Muscle of back (tissue), 11 donors: ENCODE results near the gene CCL27. TPM values are rescaled to one million over a fixed set of nuclear protein-coding genes. Genes with fewer than 3 reads are reported as not detected.

Source experiments
- DNase-seq, 3 donors: peaks; one replicate each; pipeline versions ENCODE4 v3.0.0 to v3.0.0-alpha.2; 2013
- polyA plus RNA-seq, 10 donors: library from polyadenylated mRNA; unstranded; fragments of 120-200 nt; gene quantifications; one replicate each; pipeline ENCODE4 v1.2.1, GENCODE V29; 2013; ENCODE audit not compliant: insufficient read length in 10 of 10

CCL27 gene
- polyA plus RNA-seq, 10 donors, result 0.47 to 0.95 (median 0.78) TPM; not detected in 1

DNA sequence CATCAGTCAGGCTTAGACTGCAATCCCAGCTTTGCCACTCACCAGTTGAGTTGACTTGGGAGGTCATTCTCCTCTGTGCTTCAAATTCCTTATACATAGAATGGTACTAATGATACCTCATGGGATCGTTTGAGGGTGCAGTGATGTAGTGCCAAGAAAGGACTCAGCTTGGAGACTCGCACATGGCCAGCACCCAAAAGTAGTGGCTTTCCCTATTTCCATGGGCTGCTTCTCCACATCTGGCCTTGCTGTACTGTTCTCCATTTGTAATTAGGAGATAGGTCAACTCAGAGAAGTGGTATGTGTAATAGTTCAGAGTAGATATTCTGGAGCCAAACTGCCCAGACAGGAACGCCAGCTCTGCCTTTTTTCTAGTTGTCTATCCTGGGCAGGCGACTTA, 23.1 kb upstream of the CCL27 start:
- no peak for DNase-seq

- no peak for DNase-seq
Measured at GRCh38 chr9:34684816-34685215, 22.4 kb upstream of the CCL27 start.

GRCh38 chr9:34684145-34684544, 21.7 kb upstream of the CCL27 start:
- no peak for DNase-seq

DNA sequence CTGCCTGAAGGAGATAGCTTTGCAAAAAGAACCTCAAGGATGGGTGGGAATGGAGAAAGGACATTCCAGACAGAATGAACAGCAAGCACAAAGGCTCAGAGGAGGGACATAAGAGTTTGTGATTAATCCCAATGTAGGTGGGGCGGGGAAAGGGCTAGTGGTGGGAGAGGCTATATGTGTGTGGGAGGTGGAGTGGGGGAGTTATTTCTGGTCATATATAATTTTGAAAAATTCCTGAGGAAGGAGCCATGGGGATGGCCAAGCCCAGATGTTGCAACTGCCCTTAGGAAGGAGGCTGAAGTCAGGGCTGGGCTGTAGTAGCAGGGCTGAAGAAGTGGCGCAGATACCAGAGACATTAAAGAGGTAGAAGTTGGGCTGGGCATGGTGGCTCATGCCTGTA, 13.4 kb upstream of the CCL27 start:
- no peak for DNase-seq

DNA sequence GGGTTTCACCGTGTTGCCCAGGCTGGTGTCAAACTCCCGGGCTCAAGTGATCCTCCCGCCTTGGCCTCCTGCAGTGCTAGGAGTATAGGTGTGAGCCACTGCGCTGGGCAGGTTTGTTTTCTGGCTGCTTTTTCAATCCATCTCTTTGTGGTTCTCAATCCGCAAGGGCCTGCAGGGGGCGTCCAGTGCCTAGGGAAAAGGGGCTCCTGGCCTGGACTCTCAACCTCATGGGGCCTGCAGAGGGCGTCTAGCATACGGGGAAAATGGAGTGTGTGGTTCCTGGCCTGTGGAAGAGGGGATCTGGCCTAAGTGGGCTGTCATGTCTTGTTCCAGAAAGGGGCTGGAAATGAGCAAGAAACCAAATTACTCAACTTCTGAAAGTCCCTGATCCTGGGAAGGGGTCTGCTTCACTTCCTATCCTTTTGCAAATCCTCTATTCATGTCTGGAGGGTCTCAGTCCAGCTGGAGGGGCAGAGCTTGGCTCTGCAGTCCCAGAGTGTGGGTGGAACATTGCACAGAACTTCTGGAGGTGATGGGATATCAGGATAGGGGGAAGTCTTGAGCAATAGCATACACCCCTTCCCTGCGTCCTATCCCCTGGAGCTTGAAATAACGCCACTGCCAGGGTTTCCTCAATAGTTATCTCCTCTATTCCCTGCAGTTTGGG, 12.7 kb upstream of the CCL27 start:
- peak in 2 of 3 donors; percentile 43 to 63 for DNase-seq

DNA sequence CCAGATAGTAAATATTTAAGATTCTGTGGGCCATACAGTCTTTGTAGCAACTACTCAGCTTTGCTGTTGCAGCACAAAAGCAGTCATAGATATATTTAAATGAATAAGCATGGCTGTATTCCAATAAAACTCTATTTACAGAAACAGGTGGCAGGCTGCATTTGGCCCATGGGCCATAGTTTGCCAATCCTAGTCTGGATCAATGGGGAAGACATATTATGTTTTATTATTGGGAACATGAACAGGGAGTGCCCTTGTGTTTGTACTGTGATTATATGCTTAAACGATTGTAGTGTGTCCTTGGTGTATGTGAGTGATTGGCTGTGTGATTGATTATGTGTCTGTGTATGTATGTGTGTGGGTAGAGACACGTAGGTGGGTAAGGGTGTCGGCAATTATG, 12.0 kb upstream of the CCL27 start:
- no peak for DNase-seq

GRCh38 chr9:34671307-34671706, 8.8 kb upstream of the CCL27 start:
- no peak for DNase-seq

DNA sequence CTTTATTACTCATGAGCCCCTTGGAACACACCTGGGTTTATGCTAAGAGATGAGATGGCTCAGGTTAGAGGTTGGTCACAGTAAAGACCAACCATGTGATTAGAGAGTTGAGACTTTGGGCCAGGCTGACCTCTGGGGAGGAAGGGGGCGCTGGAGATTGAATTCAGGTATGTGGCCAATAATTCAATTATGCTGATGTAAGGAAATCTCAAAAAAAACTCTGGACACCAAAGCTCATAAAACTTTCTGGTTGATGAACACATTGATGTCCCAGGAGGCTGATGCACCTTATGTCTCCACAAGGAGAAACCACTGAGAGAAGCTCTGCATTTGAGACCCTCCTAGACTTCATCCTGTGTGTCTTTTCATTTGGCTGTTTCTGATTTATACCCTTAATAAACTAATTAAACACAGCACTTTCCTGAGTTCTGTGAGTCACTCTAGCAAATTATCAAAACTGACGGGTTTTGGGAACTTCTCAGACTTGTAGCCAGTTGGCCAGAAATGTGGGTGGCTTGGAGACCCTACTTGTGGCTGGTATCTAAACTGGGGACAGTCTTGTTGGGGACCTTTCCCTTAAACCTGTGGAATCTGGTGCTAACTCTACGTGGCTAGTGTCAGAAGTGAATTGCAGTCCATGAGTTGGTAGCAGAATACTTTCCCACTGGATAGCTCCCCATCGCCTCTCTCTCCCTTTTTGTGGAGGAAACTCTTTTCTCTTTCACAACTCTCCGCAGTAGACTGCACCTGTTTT, 7.5 kb upstream of the CCL27 start:
- DNase-seq, result no peak

DNA sequence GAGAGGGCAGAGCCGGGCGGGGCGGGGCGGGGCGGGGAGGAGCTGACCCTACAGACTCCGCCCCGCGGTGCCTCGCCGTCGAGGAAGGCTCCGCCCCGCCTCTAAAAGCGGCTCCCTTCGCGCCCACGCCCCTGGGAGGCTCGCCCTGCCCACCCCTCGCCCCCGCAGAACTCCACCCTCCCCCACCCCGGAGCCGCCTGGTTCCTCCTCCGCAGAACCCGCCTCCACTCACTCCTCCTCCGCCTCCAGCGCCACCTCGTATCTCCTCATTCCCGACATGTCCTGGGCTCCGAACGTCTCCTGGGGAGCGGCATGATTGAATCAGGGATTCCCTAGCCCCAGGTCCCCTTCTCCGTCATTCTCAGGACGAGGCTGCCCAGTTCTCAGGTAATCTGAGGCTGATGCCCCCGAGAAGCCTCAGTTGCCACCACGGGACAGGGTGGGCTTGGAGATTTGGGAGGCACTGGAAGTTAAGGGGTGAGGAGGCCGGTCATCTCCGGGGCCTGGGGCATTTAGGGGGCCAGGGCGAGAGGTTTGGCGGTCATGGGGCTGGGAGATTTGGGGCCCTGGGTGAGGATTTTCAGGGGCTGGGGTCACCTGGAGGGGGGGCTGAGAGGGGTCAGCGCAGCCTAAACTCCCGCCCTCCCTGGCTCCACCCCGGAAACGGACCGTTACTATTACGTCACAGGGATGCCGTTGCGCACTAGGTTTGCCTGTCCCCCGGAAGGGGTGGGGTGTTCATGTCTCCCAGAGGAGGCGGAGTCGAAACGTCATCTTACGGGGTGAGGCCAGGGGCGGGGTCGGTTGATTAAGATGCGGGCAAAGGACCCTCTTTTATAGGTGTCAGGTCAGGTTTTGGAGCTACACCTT, 3.2 kb upstream of the CCL27 start:
- peak; percentile 94 to 96 (median 95) for DNase-seq

GRCh38 chr9:34665067-34665380, 2.6 kb upstream of the CCL27 start:
- no peak for DNase-seq

DNA sequence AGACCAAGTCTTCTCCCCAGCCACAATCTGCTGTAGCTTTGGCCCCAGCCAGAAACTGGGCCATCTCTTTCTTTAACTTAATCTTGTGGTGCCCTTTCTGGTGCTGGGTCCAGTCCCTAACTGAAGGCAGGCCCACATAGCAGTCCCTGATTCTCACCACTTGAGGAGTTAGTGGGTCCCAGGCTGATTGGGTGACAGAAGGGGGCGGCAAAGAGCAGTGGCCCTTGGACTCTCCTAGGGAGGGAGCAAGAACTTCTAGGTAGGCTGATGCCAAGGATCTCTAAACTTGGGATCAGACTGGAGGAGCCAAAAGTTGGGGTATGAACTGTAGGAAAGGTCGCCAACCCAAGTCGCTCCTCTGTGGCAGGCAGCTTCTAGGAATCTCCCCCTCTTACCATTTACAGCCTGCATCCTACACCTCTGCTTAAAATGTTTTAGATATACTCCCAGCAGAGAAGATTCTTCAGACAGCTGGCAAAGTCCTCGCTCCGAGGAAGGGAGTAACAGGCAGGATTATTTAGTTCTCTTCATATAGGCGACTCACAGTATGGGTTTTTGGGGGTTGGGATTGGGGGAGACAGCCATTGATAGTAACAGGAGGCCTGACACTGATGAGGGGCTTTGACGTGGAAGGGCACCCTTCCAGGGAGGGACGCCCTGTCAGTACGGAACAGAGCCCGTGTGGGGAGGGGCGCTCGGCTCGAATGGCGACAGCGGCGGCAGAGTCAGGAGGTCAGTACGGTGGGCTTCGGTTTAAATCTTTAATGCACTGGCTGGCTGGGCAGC, 2.0 kb upstream of the CCL27 start:
- peak; percentile 51 to 87 (median 79) for DNase-seq

DNA sequence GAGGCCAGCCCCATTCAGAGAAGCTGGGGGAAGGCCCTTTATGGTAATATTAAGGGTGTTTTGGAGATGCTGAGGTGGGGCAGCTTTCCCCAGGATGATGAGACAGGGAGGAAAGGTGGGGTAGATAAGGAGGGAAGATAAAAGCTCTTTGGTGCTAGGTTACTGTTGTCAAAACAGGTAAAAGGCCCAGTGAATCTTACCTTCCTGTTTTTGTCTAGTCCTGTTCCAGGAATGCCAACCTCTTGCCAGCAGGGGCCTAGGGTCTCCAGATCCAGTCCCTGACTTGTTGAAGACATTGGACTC, 797 bp upstream of the CCL27 start:
- DNase-seq, result no peak

DNA sequence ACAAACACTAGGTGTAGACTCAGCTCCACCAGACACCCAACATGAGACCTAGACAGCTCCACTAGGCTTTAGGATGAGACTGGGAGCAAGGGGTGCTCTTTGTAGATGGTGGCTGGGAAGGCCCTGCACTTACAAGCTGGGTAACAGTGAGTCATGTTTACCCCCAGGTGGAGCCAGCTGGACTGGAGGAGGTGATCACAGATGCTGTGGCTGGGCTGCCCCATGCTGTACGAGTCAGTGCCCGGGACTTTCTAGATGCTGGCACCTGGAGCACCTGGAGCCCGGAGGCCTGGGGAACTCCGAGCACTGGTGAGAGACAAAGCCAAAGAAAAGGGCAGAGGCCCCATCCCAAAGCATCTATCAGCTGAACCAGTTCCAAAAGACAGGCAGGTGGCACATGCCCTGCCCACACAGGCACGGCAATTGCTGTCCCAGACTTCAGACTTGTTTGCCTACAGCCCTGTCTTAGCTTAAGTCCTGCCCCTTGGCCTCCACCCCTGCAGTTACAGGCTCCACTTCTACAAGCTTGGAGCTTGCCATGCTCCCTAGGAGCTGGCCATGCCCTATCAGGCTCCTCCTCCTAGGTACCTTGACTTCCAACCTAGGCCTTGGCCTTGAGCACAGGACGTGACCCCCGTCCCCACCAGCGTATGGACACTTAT, 2.7 kb downstream of the CCL27 start:
- DNase-seq, result no peak

- DNase-seq, result no peak
Measured at GRCh38 chr9:34658461-34658860, 4.0 kb downstream of the CCL27 start.

DNA sequence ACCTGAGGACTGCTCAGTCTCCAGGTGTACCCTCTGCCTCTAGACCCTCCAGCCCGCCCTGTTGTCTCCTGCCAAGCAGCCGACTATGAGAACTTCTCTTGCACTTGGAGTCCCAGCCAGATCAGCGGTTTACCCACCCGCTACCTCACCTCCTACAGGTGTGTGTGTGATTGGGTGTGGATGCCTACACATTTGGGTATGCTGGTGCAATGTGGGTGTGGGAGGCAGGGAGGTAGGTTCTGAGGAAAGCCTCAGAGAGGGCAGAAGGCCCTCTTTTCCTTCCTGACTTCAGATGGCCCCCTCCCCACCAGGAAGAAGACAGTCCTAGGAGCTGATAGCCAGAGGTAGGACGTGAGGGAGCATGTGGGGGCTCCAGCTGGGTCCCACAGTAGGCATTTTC, 5.5 kb downstream of the CCL27 start:
- DNase-seq, result no peak

DNA sequence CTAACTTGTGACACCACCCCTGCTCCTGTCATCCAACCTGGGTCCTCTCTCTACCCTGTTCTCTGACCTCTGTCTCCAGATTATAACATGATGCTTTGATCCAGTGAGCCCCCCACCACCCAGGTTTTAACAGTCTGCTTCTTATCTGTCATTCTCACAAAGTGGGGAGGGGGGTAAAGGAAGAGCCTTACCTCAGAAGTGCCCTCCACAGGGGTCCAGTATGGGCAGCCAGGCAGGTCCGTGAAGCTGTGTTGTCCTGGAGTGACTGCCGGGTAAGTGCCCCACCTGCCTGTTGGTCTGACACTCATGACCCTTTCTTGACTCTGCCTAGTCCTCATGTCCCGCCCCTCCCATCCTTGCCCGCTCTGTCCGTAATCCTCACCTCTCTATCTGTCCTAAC, 7.1 kb downstream of the CCL27 start:
- DNase-seq, result no peak

DNA sequence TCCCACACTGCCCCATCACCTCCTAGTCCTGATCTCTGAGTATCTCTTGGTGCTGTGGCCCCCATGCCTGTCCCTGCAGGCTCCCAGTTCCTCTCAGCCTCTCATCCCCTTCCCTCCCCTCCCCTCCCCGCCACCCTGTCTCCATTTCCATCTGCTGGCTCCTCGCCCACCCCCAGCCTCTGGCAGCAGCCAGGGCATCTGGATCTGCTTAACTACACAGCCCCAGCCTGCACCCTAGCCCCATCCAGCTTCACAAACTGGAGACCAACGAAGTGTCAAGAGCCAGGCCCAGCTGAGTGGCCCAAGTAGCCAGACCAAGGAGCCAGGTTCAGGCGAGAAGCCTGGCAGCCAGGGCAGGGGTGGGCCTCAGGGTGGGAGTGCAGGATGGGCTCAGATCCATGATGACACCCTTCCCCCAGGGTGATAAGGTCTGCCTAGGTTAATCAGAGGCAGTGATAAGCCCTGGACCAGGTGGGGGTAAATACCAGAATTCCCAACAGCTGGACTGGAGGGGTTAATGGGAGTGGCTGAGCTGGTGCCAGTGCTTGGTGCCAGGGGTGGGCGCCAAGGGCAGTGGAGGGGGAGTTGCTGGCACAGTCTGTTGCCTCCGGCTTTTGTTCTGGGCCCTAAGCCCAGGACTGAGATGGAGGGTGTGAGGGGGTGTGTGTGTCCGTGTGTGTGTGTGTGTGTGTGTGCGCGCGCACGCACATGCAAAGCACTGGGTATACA, 8.0 kb downstream of the CCL27 start:
- DNase-seq, result peak; percentile 75 to 91 (median 84)

DNA sequence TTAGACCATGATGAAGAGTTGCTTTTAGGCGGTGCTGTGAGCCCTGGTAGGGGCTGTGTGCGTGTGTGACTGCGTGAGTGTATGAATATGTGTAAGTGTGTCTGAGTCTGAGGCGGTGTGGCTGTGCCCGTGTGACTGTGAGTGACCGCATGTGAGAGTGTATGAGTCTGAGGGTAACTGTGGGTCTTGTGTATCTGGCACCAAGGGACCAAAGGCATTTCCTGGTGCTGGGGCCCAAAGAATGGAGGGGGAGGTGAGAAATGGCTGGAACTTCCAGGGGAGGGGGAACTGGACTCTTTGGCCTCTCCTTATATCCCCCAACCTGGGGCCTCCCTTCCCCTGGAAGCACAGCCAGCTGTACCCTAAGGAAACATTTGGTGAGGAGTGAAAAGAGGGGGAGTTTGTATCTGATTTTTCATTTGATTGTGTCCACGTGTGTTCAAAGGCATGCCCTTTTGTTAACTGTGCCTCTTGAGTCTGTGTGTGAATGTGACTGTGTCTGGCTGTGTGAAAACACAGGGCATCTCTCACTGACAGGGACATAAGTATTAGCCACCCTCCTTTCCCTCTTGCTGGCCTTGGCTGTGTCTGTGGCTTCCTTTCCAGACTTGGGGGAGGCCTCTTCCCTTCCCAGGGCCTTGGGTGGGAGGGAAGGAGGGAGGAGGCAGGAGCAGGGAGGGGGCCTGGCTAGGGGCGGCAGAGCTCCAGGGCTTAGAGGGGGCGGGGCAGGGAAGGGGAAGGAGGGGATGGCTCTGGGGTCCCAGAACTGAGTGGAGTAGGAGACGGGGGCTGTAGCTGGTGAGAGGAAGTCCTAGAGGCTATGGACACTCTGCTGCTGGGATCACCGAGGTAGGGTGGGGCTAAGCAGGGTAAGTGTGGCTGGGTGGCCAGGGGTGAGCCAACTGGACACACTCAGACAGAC, 9.0 kb downstream of the CCL27 start:
- peak; percentile 54 to 92 (median 79) for DNase-seq

DNA sequence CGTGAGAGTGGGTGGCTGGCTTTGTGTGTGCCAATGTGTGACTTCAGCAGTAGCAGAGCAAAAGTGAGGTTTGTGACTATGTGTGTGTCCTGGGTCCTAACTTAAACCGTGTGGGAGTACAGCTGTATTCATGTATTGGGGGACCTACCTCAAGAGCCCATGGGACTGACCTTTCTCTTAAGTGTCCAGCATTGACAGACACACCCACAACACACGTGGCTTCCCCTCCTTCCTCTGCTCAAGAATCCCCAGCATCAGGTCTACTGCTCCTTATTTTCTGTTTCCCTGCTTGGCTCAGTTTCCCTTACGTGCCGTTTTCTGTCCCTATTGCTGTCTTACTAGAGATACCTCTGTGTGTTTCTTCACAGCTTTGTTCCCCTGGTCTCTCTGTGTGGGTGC, 9.9 kb downstream of the CCL27 start:
- DNase-seq, result peak in 1 of 3 donors; percentile 55
